HepG2 (cell line): ENCODE results near the gene TFB1M. TPM values are rescaled to one million over a fixed set of nuclear protein-coding genes. Genes with fewer than 3 reads are reported as not detected.

Source experiments
- ATAC-seq: fragments of 200-7000 bp; cut with Tn5 transposase; 3 replicates; pipeline ENCODE4 v1.9.1; 2020; ENCODE audit warnings: mild to moderate bottlenecking, moderate library complexity
- BruUV-seq: library from RNA; stranded (reverse); fragments of 400-500 nt; replicated peaks from 2 replicates; lab custom pipeline; 2021; lab: Mats Ljungman, UMichigan
- CTCF ChIA-PET: fragments of 300-600 bp; formaldehyde crosslinking; extraction: SDS; loops from one replicate; lab custom pipeline; 2021; ENCODE audit warnings: low total read pairs, inconsistent platforms, low intra/inter-chr PET ratio; lab: Yijun Ruan, JAX
- POLR2A ChIA-PET: fragments of 350-600 bp; sonication (Branson Sonifier 250); formaldehyde crosslinking; loops from one replicate; lab custom pipeline; 2020; ENCODE audit warnings: antibody characterized with exemption, inconsistent platforms; lab: Yijun Ruan, JAX
- DNase-seq: peaks from one replicate; pipeline ENCODE4 v3.0.0-alpha.2; 2015; ENCODE audit warnings: low spot score
- FAIRE-seq: peaks from 3 replicates; lab custom pipeline; 2011; peaks lifted over from hg19 to GRCh38; lab: Jason Lieb, UNC
- H2AFZ ChIP-seq: one replicate; pipeline ENCODE4 v1.6.1; 2011; ENCODE audit warnings: low read length, inconsistent platforms
- H3K27ac ChIP-seq: fragments of 300-600 bp; 3 replicates; pipeline ENCODE4 v1.8.0; 2011; ENCODE audit warnings: mixed run types, mild to moderate bottlenecking, mixed read lengths, low read length, inconsistent platforms; ENCODE audit not compliant: insufficient read depth; ENCODE audit errors: extremely low read length
- H3K27me3 ChIP-seq, 2 experiments: fragments of 200-600 bp in 1 of 2; 2 replicates in 1 of 2; 3 replicates in 1 of 2; pipeline versions ENCODE4 v1.6.0 to v1.8.0; 2011; ENCODE audit warnings: low read length in 2 of 2, mild to moderate bottlenecking in 2 of 2, moderate library complexity in 2 of 2, inconsistent platforms in 1 of 2; ENCODE audit not compliant: insufficient read depth in 2 of 2, control insufficient read depth in 1 of 2
- H3K36me3 ChIP-seq, 2 experiments: fragments of 200-600 bp in 1 of 2; replicated peaks in 1 of 2; 2 replicates in 1 of 2; 3 replicates in 1 of 2; pipeline versions ENCODE4 v1.5.1 to v1.8.0; 2011; ENCODE audit warnings: low read length in 2 of 2, inconsistent platforms in 1 of 2; ENCODE audit not compliant: insufficient read depth in 2 of 2, control insufficient read depth in 1 of 2
- H3K4me1 ChIP-seq: 2 replicates; pipeline ENCODE4 v1.5.1; 2012; ENCODE audit warnings: low read length, inconsistent platforms; ENCODE audit not compliant: insufficient read depth
- H3K4me2 ChIP-seq: 2 replicates; pipeline ENCODE4 v1.6.0; 2011; ENCODE audit warnings: low read depth, low read length, inconsistent platforms
- H3K4me3 ChIP-seq, 3 experiments: fragments of 200-600 bp in 1 of 3; sonication (generic), shearing (Covaris generic) in 1 of 3; replicated peaks in 1 of 3; 2 replicates each; pipeline ENCODE4 v1.5.1; 2011 to 2016; ENCODE audit warnings: low read length in 3 of 3, inconsistent platforms in 2 of 3, low read depth in 2 of 3, mild to moderate bottlenecking in 2 of 3, control low read depth in 1 of 3, mixed read lengths in 1 of 3; ENCODE audit not compliant: insufficient read depth in 1 of 3
- H3K79me2 ChIP-seq: one replicate; pipeline ENCODE4 v1.6.1; 2011; ENCODE audit warnings: low read length, inconsistent platforms; ENCODE audit not compliant: insufficient read depth
- H3K9ac ChIP-seq: 2 replicates; pipeline ENCODE4 v1.6.0; 2011; ENCODE audit warnings: mild to moderate bottlenecking, low read depth, low read length, inconsistent platforms; ENCODE audit not compliant: insufficient read depth
- H3K9me3 ChIP-seq: 2 replicates; pipeline ENCODE4 v1.5.1; 2012; ENCODE audit warnings: mild to moderate bottlenecking, low read length
- H4K20me1 ChIP-seq: 2 replicates; pipeline ENCODE4 v1.6.0; 2011; ENCODE audit warnings: inconsistent platforms, mild to moderate bottlenecking, low read length, moderate library complexity; ENCODE audit not compliant: insufficient read depth
- ARID3A ChIP-seq: IDR thresholded peaks from 2 replicates; pipeline ENCODE4 v1.6.1; 2012; ENCODE audit warnings: low read depth, low read length, improper control_type of control experiment
- DDIT3 ChIP-seq: sonication (generic); formaldehyde crosslinking; IDR thresholded peaks from 2 replicates; pipeline ENCODE4 v1.4.0; 2020; ENCODE audit warnings: mild to moderate bottlenecking, missing genetic modification reagents
- GABPA ChIP-seq, 2 experiments: IDR thresholded peaks; 2 replicates each; pipeline ENCODE4 v1.6.1; 2011 to 2016; ENCODE audit warnings: low read depth in 2 of 2, low read length in 1 of 2, missing biosample characterization in 1 of 2, missing genetic modification characterization in 1 of 2
- POGK ChIP-seq: sonication (generic); formaldehyde crosslinking; conservative IDR thresholded peaks from 2 replicates; pipeline ENCODE4 v1.8.0; 2022; ENCODE audit warnings: mild to moderate bottlenecking, moderate library complexity, missing genetic modification reagents
- SRY ChIP-seq: sonication (generic); formaldehyde crosslinking; IDR thresholded peaks from 2 replicates; pipeline ENCODE4 v1.8.0; 2022; ENCODE audit warnings: mild to moderate bottlenecking, missing genetic modification reagents
- ZNF468 ChIP-seq: sonication (generic); formaldehyde crosslinking; IDR thresholded peaks from 2 replicates; pipeline ENCODE4 v1.8.0; 2022; ENCODE audit warnings: mild to moderate bottlenecking, moderate library complexity, missing genetic modification reagents
- ZNF777 ChIP-seq: sonication (generic); formaldehyde crosslinking; IDR thresholded peaks from 2 replicates; pipeline ENCODE4 v1.4.0; 2020; ENCODE audit warnings: missing genetic modification reagents
- WGBS: methylation state at CpG from one replicate; pipeline ENCODE4 v1.1.6; 2017; ENCODE audit warnings: low lambda C conversion rate; 5-methylcytosine and 5-hydroxymethylcytosine counted together
- in situ Hi-C: cut with HindIII; loops from 2 replicates; pipeline ENCODE4 v1.10.0; 2017; ENCODE audit warnings: low pct_unique_long_range_greater_than_20kb; ENCODE audit not compliant: extremely low pct_ligation_motif_present
- intact Hi-C: fragments of 100-400 bp; cut with micrococcal nuclease; formaldehyde crosslinking; loops from one replicate; pipeline ENCODE4 v1.10.0; 2022; ENCODE audit not compliant: unreplicated experiment
- polyA plus RNA-seq, 8 experiments: library from polyadenylated mRNA; depleted of rRNA in 3 of 8; stranded (reverse) in 7 of 8; unstranded in 1 of 8; fragments of >200 nt; fragmentation: Illumina TruSeq in 4 of 8; extraction: Trizol in 4 of 8; gene quantifications; 2 replicates each; pipeline versions ENCODE4 v1.2.1 to v1.2.3, GENCODE V29; 2011 to 2016; ENCODE audit warnings: low read depth in 4 of 8, missing spikeins in 1 of 8, mixed read lengths in 1 of 8; ENCODE audit not compliant: insufficient read depth in 1 of 8
- total RNA-seq, 5 experiments: library from RNA; depleted of rRNA; stranded (reverse); fragments of >200 nt; fragmentation: Illumina TruSeq; extraction: Trizol; gene quantifications; 2 replicates each; pipeline ENCODE4 v1.2.3, GENCODE V29; 2016; ENCODE audit warnings: low read depth in 1 of 5
- TF ChIP-seq, protein P1 (sequence below): IDR thresholded peaks from 2 replicates; pipeline ENCODE4 v1.6.1; 2016; ENCODE audit warnings: low read depth
- TF ChIP-seq, protein P2 (sequence below): sonication (generic); formaldehyde crosslinking; IDR thresholded peaks from 2 replicates; pipeline ENCODE4 v1.8.0; 2022; ENCODE audit warnings: missing genetic modification reagents, mild to moderate bottlenecking, inconsistent platforms, borderline replicate concordance
- TF ChIP-seq, protein P3 (sequence below): sonication (generic); formaldehyde crosslinking; IDR thresholded peaks from 2 replicates; pipeline ENCODE4 v1.5.0; 2020; ENCODE audit warnings: mild to moderate bottlenecking, missing genetic modification reagents
- TF ChIP-seq, protein P4 (sequence below): sonication (generic); formaldehyde crosslinking; IDR thresholded peaks from 2 replicates; pipeline ENCODE4 v1.4.0; 2020; ENCODE audit warnings: mild to moderate bottlenecking, missing genetic modification reagents

The TFB1M gene
- total and polyA plus RNA-seq, 2 of the 13 experiments (the other 11 are each of a cell fraction or from before 2014, with no cell fraction given) = 91.4 to 122 TPM

- Histone ChIP-seq H3K79me2 (peaks cover 84% of the 10 kb centered on the region), H3K4me3 (no peak overlapping the region), H3K27ac (no peak overlapping the region), H2AFZ (no peak overlapping the region), H3K9ac (no peak overlapping the region), H3K27me3 (no peaks in the 10 kb centered on the region; a peak in 1 of 5 replicates), H3K4me2 (peak overlapping the region; percentile 2), H4K20me1 (no peaks in the 10 kb centered on the region), H3K4me1 (peaks cover 73% of the 10 kb centered on the region), H3K36me3 (peaks cover 18 to 70% of the 10 kb centered on the region in 2 experiments), H3K9me3 (no peaks in the 10 kb centered on the region)
- CTCF ChIA-PET = no interaction called here
- no peak for FAIRE-seq
- no peak for ATAC-seq
- BruUV-seq = no TSS peak
- in situ Hi-C loops = no loop called here
- DNase-seq = peak; percentile 44
- WGBS = 93% methylated on average over 4 of the region's 4 CpGs
- POLR2A ChIA-PET = no interaction called here
- intact Hi-C loops = no loop called here
- no peak for TF ChIP-seq ZNF468
- TF ChIP-seq ZNF777 (CRISPR knock-in tag) = no peak
- TF ChIP-seq DDIT3 = no peak
- TF ChIP-seq, protein P1, sequence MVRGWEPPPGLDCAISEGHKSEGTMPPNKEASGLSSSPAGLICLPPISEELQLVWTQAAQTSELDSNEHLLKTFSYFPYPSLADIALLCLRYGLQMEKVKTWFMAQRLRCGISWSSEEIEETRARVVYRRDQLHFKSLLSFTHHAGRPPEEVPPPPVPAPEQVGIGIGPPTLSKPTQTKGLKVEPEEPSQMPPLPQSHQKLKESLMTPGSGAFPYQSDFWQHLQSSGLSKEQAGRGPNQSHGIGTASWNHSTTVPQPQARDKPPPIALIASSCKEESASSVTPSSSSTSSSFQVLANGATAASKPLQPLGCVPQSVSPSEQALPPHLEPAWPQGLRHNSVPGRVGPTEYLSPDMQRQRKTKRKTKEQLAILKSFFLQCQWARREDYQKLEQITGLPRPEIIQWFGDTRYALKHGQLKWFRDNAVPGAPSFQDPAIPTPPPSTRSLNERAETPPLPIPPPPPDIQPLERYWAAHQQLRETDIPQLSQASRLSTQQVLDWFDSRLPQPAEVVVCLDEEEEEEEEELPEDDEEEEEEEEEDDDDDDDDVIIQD (CRISPR knock-in tag) = peak; percentile 42; the same call in 1 of the 2 replicates
- 0 out of 2 replicates have a peak, but pooled peaks have one; percentile 11 for TF ChIP-seq ARID3A
- TF ChIP-seq, protein P2, sequence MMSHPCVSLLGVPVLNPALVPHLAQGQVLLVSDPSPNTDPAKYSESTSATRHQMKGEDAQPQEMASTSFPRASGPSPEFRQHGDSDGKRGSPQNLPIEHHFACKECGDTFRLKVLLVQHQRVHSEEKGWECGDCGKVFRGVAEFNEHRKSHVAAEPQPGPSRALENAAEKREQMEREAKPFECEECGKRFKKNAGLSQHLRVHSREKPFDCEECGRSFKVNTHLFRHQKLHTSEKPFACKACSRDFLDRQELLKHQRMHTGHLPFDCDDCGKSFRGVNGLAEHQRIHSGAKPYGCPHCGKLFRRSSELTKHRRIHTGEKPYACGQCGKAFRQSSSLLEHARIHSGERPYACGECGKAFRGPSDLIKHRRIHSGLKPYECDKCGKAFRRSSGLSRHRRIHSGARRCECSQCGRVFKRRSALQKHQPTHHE (CRISPR knock-in tag) = no peak
- no peak for TF ChIP-seq GABPA (IDR thresholded peaks at IDR 0.05; ENCODE audit: low read depth, low read length)
- no peak for TF ChIP-seq GABPA (CRISPR knock-in tag; IDR thresholded peaks at IDR 0.05; ENCODE audit: low read depth)
- TF ChIP-seq, protein P3, sequence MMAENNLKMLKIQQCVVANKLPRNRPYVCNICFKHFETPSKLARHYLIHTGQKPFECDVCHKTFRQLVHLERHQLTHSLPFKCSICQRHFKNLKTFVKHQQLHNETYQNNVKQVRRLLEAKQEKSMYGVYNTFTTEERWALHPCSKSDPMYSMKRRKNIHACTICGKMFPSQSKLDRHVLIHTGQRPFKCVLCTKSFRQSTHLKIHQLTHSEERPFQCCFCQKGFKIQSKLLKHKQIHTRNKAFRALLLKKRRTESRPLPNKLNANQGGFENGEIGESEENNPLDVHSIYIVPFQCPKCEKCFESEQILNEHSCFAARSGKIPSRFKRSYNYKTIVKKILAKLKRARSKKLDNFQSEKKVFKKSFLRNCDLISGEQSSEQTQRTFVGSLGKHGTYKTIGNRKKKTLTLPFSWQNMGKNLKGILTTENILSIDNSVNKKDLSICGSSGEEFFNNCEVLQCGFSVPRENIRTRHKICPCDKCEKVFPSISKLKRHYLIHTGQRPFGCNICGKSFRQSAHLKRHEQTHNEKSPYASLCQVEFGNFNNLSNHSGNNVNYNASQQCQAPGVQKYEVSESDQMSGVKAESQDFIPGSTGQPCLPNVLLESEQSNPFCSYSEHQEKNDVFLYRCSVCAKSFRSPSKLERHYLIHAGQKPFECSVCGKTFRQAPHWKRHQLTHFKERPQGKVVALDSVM (CRISPR knock-in tag) = no peak
- TF ChIP-seq POGK (CRISPR knock-in tag) = peak; percentile 88; the same call in 1 of the 2 replicates
- TF ChIP-seq SRY (CRISPR knock-in tag) = no peak
- TF ChIP-seq, protein P4, sequence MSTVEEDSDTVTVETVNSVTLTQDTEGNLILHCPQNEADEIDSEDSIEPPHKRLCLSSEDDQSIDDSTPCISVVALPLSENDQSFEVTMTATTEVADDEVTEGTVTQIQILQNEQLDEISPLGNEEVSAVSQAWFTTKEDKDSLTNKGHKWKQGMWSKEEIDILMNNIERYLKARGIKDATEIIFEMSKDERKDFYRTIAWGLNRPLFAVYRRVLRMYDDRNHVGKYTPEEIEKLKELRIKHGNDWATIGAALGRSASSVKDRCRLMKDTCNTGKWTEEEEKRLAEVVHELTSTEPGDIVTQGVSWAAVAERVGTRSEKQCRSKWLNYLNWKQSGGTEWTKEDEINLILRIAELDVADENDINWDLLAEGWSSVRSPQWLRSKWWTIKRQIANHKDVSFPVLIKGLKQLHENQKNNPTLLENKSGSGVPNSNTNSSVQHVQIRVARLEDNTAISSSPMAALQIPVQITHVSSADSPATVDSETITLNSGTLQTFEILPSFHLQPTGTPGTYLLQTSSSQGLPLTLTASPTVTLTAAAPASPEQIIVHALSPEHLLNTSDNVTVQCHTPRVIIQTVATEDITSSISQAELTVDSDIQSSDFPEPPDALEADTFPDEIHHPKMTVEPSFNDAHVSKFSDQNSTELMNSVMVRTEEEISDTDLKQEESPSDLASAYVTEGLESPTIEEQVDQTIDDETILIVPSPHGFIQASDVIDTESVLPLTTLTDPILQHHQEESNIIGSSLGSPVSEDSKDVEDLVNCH = no peak
Observed at GRCh38 chr6:155309150-155309549, 5.1 kb downstream of the TFB1M start.
